Mesendoderm (in vitro differentiated cells): ENCODE results near the gene PEPD.

Source experiments
- DNase-seq: peaks from one replicate; pipeline ENCODE4 v3.0.0; 2013
- H2AK5ac ChIP-seq: 2 replicates; pipeline ENCODE4 v1.6.1; 2013; ENCODE audit warnings: low read length, inconsistent platforms
- H2BK120ac ChIP-seq: 2 replicates; pipeline ENCODE4 v1.6.1; 2013; ENCODE audit warnings: low read depth, mild to moderate bottlenecking, low read length, moderate library complexity, mixed read lengths
- H2BK15ac ChIP-seq: replicated peaks from 2 replicates; pipeline ENCODE4 v1.6.1; 2013; ENCODE audit warnings: low read depth, mild to moderate bottlenecking, moderate library complexity
- H2BK5ac ChIP-seq: 2 replicates; pipeline ENCODE4 v1.6.1; 2013; ENCODE audit warnings: low read length, inconsistent platforms
- H3K18ac ChIP-seq: 2 replicates; pipeline ENCODE4 v1.6.1; 2013; ENCODE audit warnings: mild to moderate bottlenecking, low read length, mixed read lengths
- H3K23ac ChIP-seq: one replicate; pipeline ENCODE4 v1.6.1; 2013; ENCODE audit warnings: low read length
- H3K27ac ChIP-seq: 2 replicates; pipeline ENCODE4 v1.5.1; 2013; ENCODE audit warnings: low read depth, mild to moderate bottlenecking, inconsistent platforms, low read length, moderate library complexity
- H3K27me3 ChIP-seq: 2 replicates; pipeline ENCODE4 v1.6.1; 2013; ENCODE audit warnings: low read length, control low read depth, mild to moderate bottlenecking, inconsistent platforms; ENCODE audit not compliant: insufficient read depth, poor library complexity
- H3K36me3 ChIP-seq: 2 replicates; pipeline ENCODE4 v1.6.1; 2013; ENCODE audit warnings: low read length, inconsistent platforms; ENCODE audit not compliant: control insufficient read depth, insufficient read depth
- H3K4ac ChIP-seq: one replicate; pipeline ENCODE4 v1.6.1; 2013; ENCODE audit warnings: low read depth, mild to moderate bottlenecking, low read length, moderate library complexity
- H3K4me1 ChIP-seq: 2 replicates; pipeline ENCODE4 v1.6.1; 2013; ENCODE audit warnings: low read depth, low read length, inconsistent platforms; ENCODE audit not compliant: control insufficient read depth
- H3K4me2 ChIP-seq: 2 replicates; pipeline ENCODE4 v1.6.1; 2013; ENCODE audit warnings: low read length
- H3K4me3 ChIP-seq: 2 replicates; pipeline ENCODE4 v1.5.1; 2013; ENCODE audit warnings: mild to moderate bottlenecking, low read length
- H3K56ac ChIP-seq: one replicate; pipeline ENCODE4 v1.6.1; 2013; ENCODE audit warnings: low read length
- H3K79me1 ChIP-seq: 2 replicates; pipeline ENCODE4 v1.6.1; 2013; ENCODE audit warnings: low read length, inconsistent platforms
- H3K79me2 ChIP-seq: 2 replicates; pipeline ENCODE4 v1.6.1; 2013; ENCODE audit warnings: mild to moderate bottlenecking, low read length; ENCODE audit not compliant: control insufficient read depth, insufficient read depth
- H3K9ac ChIP-seq: 2 replicates; pipeline ENCODE4 v1.6.1; 2013; ENCODE audit warnings: low read length, inconsistent platforms
- H4K5ac ChIP-seq: one replicate; pipeline ENCODE4 v1.6.1; 2013; ENCODE audit warnings: low read length
- H4K8ac ChIP-seq: one replicate; pipeline ENCODE4 v1.6.1; 2013; ENCODE audit warnings: low read depth, mild to moderate bottlenecking, control low read depth, low read length, moderate library complexity
- WGBS: extraction: QIAGEN DNeasy Blood & Tissue Kit; methylation state at CpG from one replicate; pipeline ENCODE4 v1.1.7; 2013; ENCODE audit warnings: low lambda C conversion rate, missing lambda C conversion rate; ENCODE audit not compliant: insufficient coverage; ENCODE audit errors: extremely low coverage; 5-methylcytosine and 5-hydroxymethylcytosine counted together

The PEPD gene

DNA sequence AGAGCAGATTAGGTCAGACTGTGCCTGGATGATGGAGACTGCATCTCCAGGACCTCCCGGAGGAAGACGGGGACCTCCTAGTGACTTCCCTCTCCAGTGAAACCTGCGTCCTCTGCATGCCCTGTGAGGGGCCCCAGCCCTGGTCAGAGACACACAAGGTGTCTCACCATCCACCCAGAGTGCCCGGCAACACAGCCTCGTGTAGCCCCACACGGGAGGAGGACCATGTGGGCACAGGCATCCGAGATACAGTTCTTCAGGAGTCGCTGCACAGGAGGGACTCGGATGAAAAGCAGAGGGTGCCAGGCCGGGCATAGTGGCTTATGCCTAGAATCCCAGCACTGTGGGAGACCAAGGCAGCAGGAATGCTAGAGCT is 64.8 kb downstream of the PEPD start:
- no peak overlapping the region for H2BK15ac ChIP-seq
- no CpG with 5 or more reads among the region's 10 CpGs for WGBS
- H3K56ac ChIP-seq = no peak overlapping the region

DNA sequence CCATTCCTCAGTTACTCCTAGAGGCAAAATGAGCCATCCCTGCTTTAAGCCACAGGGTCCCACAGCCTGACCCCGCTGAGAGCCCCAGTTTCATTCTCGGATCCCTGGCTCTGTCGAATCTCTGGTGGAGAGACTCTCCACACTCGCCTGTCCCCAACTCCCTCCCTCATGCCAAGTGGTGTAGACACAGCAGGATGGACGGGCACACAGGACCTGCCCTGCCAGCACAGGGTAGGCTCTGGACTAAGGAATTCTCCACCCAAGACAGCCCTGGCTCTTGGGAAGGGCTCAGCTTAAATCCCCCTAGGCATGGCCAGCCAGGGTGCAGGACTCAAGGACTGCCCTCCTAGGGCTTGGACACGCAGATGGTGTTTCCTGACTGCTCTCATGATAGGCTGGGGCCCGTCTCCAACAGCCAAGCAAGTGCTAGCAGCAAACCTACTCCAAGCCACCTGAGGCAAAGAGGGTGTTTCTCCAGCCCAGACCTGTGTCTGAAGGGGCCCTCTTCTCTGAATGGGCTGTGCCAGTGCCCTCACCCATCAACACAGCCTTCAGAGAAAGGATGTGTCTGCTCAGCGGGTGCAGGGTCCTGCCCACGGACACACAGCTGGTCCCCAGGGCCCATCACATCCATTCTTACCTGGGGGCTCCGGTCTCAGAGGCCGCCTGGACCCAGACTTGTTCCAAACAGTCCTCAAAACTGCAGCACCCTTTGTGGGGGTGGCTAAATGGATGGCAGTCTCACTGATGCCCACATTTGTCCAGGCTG is 65.3 kb downstream of the PEPD start:
- Histone ChIP-seq H4K5ac (no peak overlapping the region), H3K9ac (no peak overlapping the region), H3K79me2 (no peaks in the 10 kb centered on the region), H3K4me1 (no peaks in the 10 kb centered on the region), H2BK15ac (no peak overlapping the region), H2AK5ac (no peak overlapping the region), H3K27me3 (no peaks in the 10 kb centered on the region), H3K4ac (no peak overlapping the region), H3K56ac (no peak overlapping the region), H4K8ac (no peak overlapping the region), H3K18ac (no peak overlapping the region), H3K4me2 (no peak overlapping the region), H2BK120ac (no peak overlapping the region), H3K23ac (no peak overlapping the region), H2BK5ac (no peak overlapping the region), H3K36me3 (no peaks in the 10 kb centered on the region), H3K27ac (no peak overlapping the region), H3K79me1 (no peaks in the 10 kb centered on the region), H3K4me3 (no peak overlapping the region)
- DNase-seq = no peak
- no CpG with 5 or more reads among the region's 11 CpGs for WGBS

More for the DNA sequence above, 64.8 kb downstream of the PEPD start:
- no peak overlapping the region for H3K27ac ChIP-seq
- no peak overlapping the region for H3K4me2 ChIP-seq
- H3K79me1 ChIP-seq = no peaks in the 10 kb centered on the region
- H4K8ac ChIP-seq = no peak overlapping the region
- H3K23ac ChIP-seq = no peak overlapping the region
- H2BK5ac ChIP-seq = no peak overlapping the region
- no peak overlapping the region for H3K9ac ChIP-seq
- no peaks in the 10 kb centered on the region for H3K4me1 ChIP-seq
- H3K27me3 ChIP-seq = no peaks in the 10 kb centered on the region
- H2BK120ac ChIP-seq = no peak overlapping the region
- H2AK5ac ChIP-seq = no peak overlapping the region
- no peak for DNase-seq
- no peak overlapping the region for H3K18ac ChIP-seq
- no peaks in the 10 kb centered on the region for H3K79me2 ChIP-seq
- H3K36me3 ChIP-seq = no peaks in the 10 kb centered on the region
- no peak overlapping the region for H3K4ac ChIP-seq
- H3K4me3 ChIP-seq = no peak overlapping the region
- H4K5ac ChIP-seq = no peak overlapping the region

DNA sequence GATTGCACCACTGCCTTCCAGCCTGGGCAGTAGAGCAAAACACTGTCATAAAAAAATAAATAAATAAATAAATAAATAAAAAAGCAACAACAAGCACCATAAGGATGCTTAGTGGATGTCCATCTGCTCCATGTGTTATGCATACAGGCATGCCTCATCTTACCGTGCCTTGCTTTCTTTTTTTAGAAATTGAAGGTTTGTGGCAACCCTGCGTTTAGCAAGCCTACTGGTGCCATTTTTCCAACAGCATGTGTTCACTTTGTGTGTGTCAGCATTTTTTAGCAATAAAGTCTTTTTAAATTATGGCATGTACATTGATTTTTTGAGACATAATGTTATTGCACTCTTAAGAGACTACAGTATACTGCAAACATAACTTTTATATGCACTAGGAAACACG is 68.3 kb downstream of the PEPD start:
- Histone ChIP-seq H3K4me1 (no peaks in the 10 kb centered on the region), H3K79me2 (no peaks in the 10 kb centered on the region), H4K5ac (no peak overlapping the region), H3K27me3 (no peaks in the 10 kb centered on the region), H3K4me3 (no peak overlapping the region), H3K36me3 (no peaks in the 10 kb centered on the region), H3K23ac (no peak overlapping the region), H3K18ac (no peak overlapping the region), H3K4ac (no peak overlapping the region), H2BK15ac (no peak overlapping the region), H2AK5ac (no peak overlapping the region), H3K9ac (no peak overlapping the region), H3K27ac (no peak overlapping the region), H3K79me1 (no peaks in the 10 kb centered on the region), H4K8ac (no peak overlapping the region), H2BK5ac (no peak overlapping the region), H2BK120ac (no peak overlapping the region), H3K4me2 (no peak overlapping the region), H3K56ac (no peak overlapping the region)
- no peak for DNase-seq
- no CpG with 5 or more reads among the region's 3 CpGs for WGBS

DNA sequence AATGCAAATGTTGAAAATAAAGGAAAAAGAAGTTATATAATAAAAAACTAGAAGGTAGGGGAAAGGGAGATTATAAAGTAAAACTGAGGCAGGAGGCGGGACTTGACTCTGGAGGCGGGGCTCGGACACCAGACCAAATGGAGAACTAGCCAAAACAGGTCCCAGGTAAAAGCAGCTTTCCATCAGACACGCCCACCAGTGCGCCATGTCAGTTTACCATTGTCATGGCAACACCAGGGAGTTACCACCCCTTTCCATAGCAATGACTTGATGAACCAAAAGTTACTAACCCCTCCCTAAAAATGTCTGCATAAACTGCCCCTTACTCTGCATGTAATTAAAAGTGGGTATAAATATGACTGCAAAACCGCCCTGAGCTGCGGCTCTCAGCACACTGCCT is 70.9 kb downstream of the PEPD start:
- DNase-seq = no peak
- H3K36me3 ChIP-seq = no peaks in the 10 kb centered on the region
- no peaks in the 10 kb centered on the region for H3K4me1 ChIP-seq
- H3K18ac ChIP-seq = no peak overlapping the region
- no peak overlapping the region for H3K23ac ChIP-seq
- no peaks in the 10 kb centered on the region for H3K27me3 ChIP-seq
- H2BK120ac ChIP-seq = no peak overlapping the region
- no peaks in the 10 kb centered on the region for H3K79me1 ChIP-seq
- H2BK5ac ChIP-seq = no peak overlapping the region
- H2AK5ac ChIP-seq = no peak overlapping the region
- no peak overlapping the region for H3K4me3 ChIP-seq
- no peak overlapping the region for H3K56ac ChIP-seq
- H3K4me2 ChIP-seq = no peak overlapping the region
- H3K79me2 ChIP-seq = no peaks in the 10 kb centered on the region
- no peak overlapping the region for H2BK15ac ChIP-seq
- no peak overlapping the region for H3K9ac ChIP-seq
- no peak overlapping the region for H3K27ac ChIP-seq
- H3K4ac ChIP-seq = no peak overlapping the region
- H4K5ac ChIP-seq = no peak overlapping the region
- no peak overlapping the region for H4K8ac ChIP-seq
- WGBS = no CpG with 5 or more reads among the region's 7 CpGs

DNA sequence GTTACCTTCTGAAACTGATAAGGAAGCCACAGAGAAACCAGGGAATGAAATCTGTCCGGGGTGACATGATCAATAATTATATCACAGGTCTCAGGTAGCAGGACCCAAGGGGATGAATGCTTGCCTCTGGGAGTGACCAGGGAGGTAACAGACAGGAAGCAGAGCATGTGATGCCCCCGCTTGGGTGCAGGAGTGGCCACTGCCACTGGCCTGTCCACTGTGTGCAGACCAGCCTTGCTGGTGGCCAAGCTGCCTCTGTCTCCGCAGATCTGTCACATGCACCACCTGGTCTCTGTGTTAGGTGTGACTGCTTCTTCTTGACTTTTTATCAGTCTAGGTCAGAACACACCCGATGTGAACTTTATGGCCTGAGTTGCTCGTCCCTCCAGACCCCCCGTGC is 71.8 kb downstream of the PEPD start:
- no peak overlapping the region for H4K5ac ChIP-seq
- no peak overlapping the region for H3K4ac ChIP-seq
- no peaks in the 10 kb centered on the region for H3K36me3 ChIP-seq
- DNase-seq = no peak
- H3K56ac ChIP-seq = no peak overlapping the region
- no peaks in the 10 kb centered on the region for H3K27me3 ChIP-seq
- no peak overlapping the region for H2BK5ac ChIP-seq
- no peak overlapping the region for H2BK120ac ChIP-seq
- H2BK15ac ChIP-seq = no peak overlapping the region
- no peak overlapping the region for H3K18ac ChIP-seq
- no peak overlapping the region for H2AK5ac ChIP-seq
- no peaks in the 10 kb centered on the region for H3K4me1 ChIP-seq
- no peak overlapping the region for H4K8ac ChIP-seq
- no peak overlapping the region for H3K4me3 ChIP-seq
- no peak overlapping the region for H3K9ac ChIP-seq
- H3K23ac ChIP-seq = no peak overlapping the region
- no CpG with 5 or more reads among the region's 6 CpGs for WGBS
- no peaks in the 10 kb centered on the region for H3K79me1 ChIP-seq
- H3K27ac ChIP-seq = no peak overlapping the region
- H3K79me2 ChIP-seq = no peaks in the 10 kb centered on the region
- H3K4me2 ChIP-seq = no peak overlapping the region

DNA sequence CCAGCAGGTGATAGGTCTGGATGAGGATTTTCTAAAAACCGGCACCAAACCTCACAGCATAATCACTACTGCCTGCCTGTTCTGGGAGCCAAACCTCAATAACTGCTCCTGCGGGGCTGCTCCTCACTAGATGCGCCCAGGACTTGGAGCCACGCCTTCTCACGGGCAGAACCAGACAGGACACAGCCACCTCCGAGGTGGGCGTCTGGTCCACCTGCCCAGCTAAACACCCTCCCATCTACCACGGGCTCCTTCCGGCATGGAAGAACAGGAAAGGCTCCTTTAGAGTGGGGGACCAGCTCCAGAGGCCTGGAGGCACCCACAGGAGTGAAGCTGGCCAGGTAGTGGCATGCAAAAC is 73.5 kb downstream of the PEPD start:
- Histone ChIP-seq H2BK5ac (no peak overlapping the region), H3K4ac (no peak overlapping the region), H4K5ac (no peak overlapping the region), H3K9ac (no peak overlapping the region), H3K79me1 (no peaks in the 10 kb centered on the region), H2BK120ac (no peak overlapping the region), H3K4me1 (no peaks in the 10 kb centered on the region), H3K18ac (no peak overlapping the region), H2AK5ac (no peak overlapping the region), H2BK15ac (no peak overlapping the region), H3K27me3 (no peaks in the 10 kb centered on the region), H3K23ac (no peak overlapping the region), H3K27ac (no peak overlapping the region), H3K36me3 (no peaks in the 10 kb centered on the region), H4K8ac (no peak overlapping the region), H3K4me2 (no peak overlapping the region), H3K79me2 (no peaks in the 10 kb centered on the region), H3K56ac (no peak overlapping the region), H3K4me3 (no peak overlapping the region)
- no peak for DNase-seq
- WGBS = no CpG with 5 or more reads among the region's 9 CpGs
